Skeletal muscle satellite cell (primary cell): ENCODE results near the gene FKBP5.
A peak's percentile ranks its signal among the peaks of the same experiment; 100 is the strongest.
"Not testable (repeated sequence)": the region's sequence is repeated elsewhere in the genome, so short reads cannot be mapped to it uniquely, and the experiment has no call there.

Source experiments
- H3K27me3 ChIP-seq: 2 replicates; pipeline ENCODE4 v1.7.0; 2013; ENCODE audit warnings: low read length; ENCODE audit not compliant: control insufficient read depth, insufficient read depth
- H3K36me3 ChIP-seq: 2 replicates; pipeline ENCODE4 v1.7.0; 2013; ENCODE audit warnings: mild to moderate bottlenecking, control low read depth, low read length; ENCODE audit not compliant: insufficient read depth
- H3K4me1 ChIP-seq: 2 replicates; pipeline ENCODE4 v1.7.0; 2013; ENCODE audit warnings: low read length; ENCODE audit not compliant: control insufficient read depth, insufficient read depth
- H3K4me2 ChIP-seq: 2 replicates; pipeline ENCODE4 v1.7.0; 2013; ENCODE audit warnings: mild to moderate bottlenecking, low read length
- H3K4me3 ChIP-seq: 2 replicates; pipeline ENCODE4 v1.7.0; 2013; ENCODE audit warnings: low read length
- H3K9ac ChIP-seq: 2 replicates; pipeline ENCODE4 v1.7.0; 2013; ENCODE audit warnings: mild to moderate bottlenecking, low read depth, low read length, moderate library complexity
- H3K9me3 ChIP-seq: replicated peaks from 2 replicates; pipeline ENCODE4 v1.7.0; 2013; ENCODE audit warnings: mild to moderate bottlenecking, control low read depth, low read length

Gene FKBP5

GRCh38 chr6:35601331-35602132, 87.2 kb downstream of the FKBP5 start:
- H3K9me3 ChIP-seq, result no peaks in the 10 kb centered on the region
- H3K4me3 ChIP-seq, result peak overlapping the region; percentile 33
- peaks cover 24% of the 10 kb centered on the region for H3K36me3 ChIP-seq
- no peaks in the 10 kb centered on the region for H3K27me3 ChIP-seq
- peak overlapping the region; percentile 76 for H3K4me2 ChIP-seq
- H3K4me1 ChIP-seq, result peaks cover 82% of the 10 kb centered on the region
- peak overlapping the region; percentile 84 for H3K9ac ChIP-seq

DNA sequence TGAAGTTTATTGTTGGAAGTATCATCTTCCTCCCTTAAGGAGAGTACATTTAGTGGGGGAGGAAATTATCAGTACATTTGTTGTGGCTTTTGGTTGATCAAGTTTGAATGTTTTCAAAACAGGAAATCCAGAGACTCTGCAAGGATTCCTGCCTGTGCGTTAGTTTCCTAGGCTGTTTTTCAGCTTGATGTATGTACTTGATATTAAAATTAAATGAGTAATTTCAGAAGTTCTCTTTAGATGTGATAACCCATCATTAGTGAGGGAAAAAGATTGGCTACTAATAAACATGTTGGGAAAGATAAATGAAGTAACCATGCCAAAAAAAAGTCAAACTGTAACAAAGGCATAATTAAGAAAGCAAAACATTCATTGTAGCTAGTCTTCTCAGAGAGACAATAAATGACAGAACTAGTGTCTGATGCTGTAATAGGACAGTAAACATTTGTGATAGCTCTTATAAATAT, 88.0 kb downstream of the FKBP5 start:
- H3K4me1 ChIP-seq, result peaks cover 87% of the 10 kb centered on the region
- H3K4me3 ChIP-seq, result peak overlapping the region; percentile 33
- peak overlapping the region; percentile 84 for H3K9ac ChIP-seq
- peak overlapping the region; percentile 76 for H3K4me2 ChIP-seq
- peaks cover 31% of the 10 kb centered on the region for H3K36me3 ChIP-seq
- no peaks in the 10 kb centered on the region for H3K27me3 ChIP-seq
- H3K9me3 ChIP-seq, result no peaks in the 10 kb centered on the region

GRCh38 chr6:35599761-35600658, 88.7 kb downstream of the FKBP5 start:
- Histone ChIP-seq H3K4me2 (peak overlapping the region; percentile 76), H3K36me3 (peaks cover 37% of the 10 kb centered on the region), H3K4me1 (peaks cover 80% of the 10 kb centered on the region), H3K27me3 (no peaks in the 10 kb centered on the region), H3K4me3 (no peak overlapping the region), H3K9me3 (no peaks in the 10 kb centered on the region), H3K9ac (peak overlapping the region; percentile 84)

- not testable (repeated sequence) for H3K27me3 ChIP-seq
- H3K4me1 ChIP-seq, result peaks cover 70% of the 10 kb centered on the region
Measured at GRCh38 chr6:35598621-35599020, 90.1 kb downstream of the FKBP5 start.

GRCh38 chr6:35596448-35597442, 92.0 kb downstream of the FKBP5 start:
- Histone ChIP-seq H3K27me3 (no peaks in the 10 kb centered on the region), H3K36me3 (peaks cover 64% of the 10 kb centered on the region), H3K4me2 (peak overlapping the region; percentile 27), H3K9ac (peak overlapping the region; percentile 32), H3K4me3 (no peak overlapping the region), H3K4me1 (peaks cover 67% of the 10 kb centered on the region), H3K9me3 (no peaks in the 10 kb centered on the region)

More at GRCh38 chr6:35598621-35599020, 90.1 kb downstream of the FKBP5 start:
- not testable (repeated sequence) for H3K9me3 ChIP-seq, H3K4me2 ChIP-seq, H3K4me3 ChIP-seq, H3K9ac ChIP-seq
- H3K36me3 ChIP-seq, result peaks cover 47% of the 10 kb centered on the region

DNA sequence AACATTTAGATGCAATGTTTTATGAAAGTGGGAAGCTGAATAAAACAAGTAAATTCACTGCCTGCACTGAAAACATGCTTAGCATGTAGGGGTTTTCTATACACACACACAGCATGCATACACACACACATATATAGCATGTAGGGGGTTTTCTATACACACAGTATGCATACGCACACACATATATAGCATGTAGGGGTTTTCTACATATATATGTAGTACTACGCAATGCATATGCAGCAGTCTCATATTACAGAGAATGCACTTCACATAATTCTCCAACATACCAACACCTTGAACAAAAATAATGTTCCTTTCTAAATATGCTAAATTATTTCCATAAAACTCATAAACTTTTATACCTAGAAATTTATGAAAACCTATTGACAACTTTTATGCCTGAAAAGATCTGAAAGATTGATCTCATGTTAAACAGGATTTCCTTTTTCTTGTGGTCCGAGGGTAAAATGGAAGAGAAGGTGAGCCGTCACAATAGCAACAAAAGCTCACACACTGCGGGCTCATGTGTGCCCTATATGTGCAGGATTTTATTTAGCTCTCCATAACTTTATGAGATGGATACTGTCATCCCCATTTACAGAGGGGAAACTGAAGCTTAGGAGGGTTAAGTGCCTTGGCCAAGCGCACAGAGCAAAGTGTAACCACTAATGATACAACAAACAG, 94.1 kb downstream of the FKBP5 start:
- H3K27me3 ChIP-seq, result no peaks in the 10 kb centered on the region
- H3K9me3 ChIP-seq, result no peaks in the 10 kb centered on the region
- H3K9ac ChIP-seq, result no peak overlapping the region
- peaks cover 68% of the 10 kb centered on the region for H3K4me1 ChIP-seq
- no peak overlapping the region for H3K4me3 ChIP-seq
- H3K36me3 ChIP-seq, result peaks cover 77% of the 10 kb centered on the region
- no peak overlapping the region for H3K4me2 ChIP-seq

DNA sequence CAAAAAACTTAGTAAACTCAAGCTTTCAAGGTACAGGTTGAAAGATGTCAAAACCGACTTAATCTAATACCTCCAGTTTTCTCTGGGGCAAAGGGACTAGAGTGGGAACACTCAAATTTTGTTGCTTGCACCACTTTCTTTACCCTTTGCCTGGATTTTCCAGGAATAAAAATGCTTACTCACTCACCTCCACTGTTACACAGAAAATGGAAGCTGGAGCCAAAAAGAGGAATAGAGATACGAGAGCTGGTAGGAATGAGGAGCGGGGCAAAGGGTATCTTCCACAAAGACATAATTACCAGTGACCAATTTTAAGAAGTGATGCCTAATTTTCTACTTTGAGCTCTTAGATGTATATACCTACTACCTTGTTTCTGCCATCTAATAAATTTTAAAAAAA, 96.5 kb downstream of the FKBP5 start:
- no peaks in the 10 kb centered on the region for H3K27me3 ChIP-seq
- H3K4me2 ChIP-seq, result no peak overlapping the region
- peaks cover 73% of the 10 kb centered on the region for H3K4me1 ChIP-seq
- peaks cover 82% of the 10 kb centered on the region for H3K36me3 ChIP-seq
- no peaks in the 10 kb centered on the region for H3K9me3 ChIP-seq
- H3K4me3 ChIP-seq, result no peak overlapping the region
- H3K9ac ChIP-seq, result no peak overlapping the region

GRCh38 chr6:35590622-35591066, 98.1 kb downstream of the FKBP5 start:
- Histone ChIP-seq H3K9ac (peak overlapping the region; percentile 48), H3K9me3 (no peaks in the 10 kb centered on the region), H3K4me1 (peaks cover 73% of the 10 kb centered on the region), H3K27me3 (no peaks in the 10 kb centered on the region), H3K4me3 (no peak overlapping the region), H3K36me3 (peaks cover 84% of the 10 kb centered on the region), H3K4me2 (peak overlapping the region; percentile 14)

- Histone ChIP-seq H3K4me3 (no peak overlapping the region), H3K9me3 (no peaks in the 10 kb centered on the region), H3K4me2 (no peak overlapping the region), H3K36me3 (peaks cover 80% of the 10 kb centered on the region), H3K9ac (peak overlapping the region; percentile 48), H3K4me1 (peaks cover 79% of the 10 kb centered on the region), H3K27me3 (no peaks in the 10 kb centered on the region)
Measured at GRCh38 chr6:35589904-35590303, 98.8 kb downstream of the FKBP5 start.

GRCh38 chr6:35589201-35589739, 99.4 kb downstream of the FKBP5 start:
- H3K4me1 ChIP-seq, result peaks cover 82% of the 10 kb centered on the region
- H3K27me3 ChIP-seq, result no peaks in the 10 kb centered on the region
- no peak overlapping the region for H3K4me2 ChIP-seq
- no peak overlapping the region for H3K4me3 ChIP-seq
- H3K9me3 ChIP-seq, result no peaks in the 10 kb centered on the region
- no peak overlapping the region for H3K9ac ChIP-seq
- H3K36me3 ChIP-seq, result peaks cover 80% of the 10 kb centered on the region
